ENCODE results near the gene SPACA4.

Gene SPACA4

DNA sequence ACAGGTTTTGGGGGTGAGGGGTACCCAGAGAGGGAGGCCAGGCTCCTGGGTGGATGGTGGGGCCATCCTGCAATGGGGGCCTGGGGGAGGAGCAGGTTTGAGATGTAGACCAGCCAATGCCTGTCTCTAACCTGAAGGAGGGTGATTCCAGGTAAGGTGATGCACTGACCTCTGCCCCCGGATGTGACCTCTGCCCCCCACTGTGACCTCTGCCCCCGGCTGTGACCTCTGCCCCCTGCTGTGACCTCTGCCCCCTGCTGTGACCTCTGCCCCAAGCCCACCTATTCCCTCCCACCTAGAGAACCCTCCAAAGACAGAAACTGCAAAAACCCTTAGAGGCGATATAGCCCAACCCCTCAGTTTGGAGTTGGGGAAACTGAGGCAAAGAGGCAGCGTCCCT is 10.3 kb upstream of the SPACA4 start:
- H3K4me3 ChIP-seq (ENCODE audit: control insufficient read depth, low read depth, low read length): no peak overlapping the region
- TF ChIP-seq, protein P1, sequence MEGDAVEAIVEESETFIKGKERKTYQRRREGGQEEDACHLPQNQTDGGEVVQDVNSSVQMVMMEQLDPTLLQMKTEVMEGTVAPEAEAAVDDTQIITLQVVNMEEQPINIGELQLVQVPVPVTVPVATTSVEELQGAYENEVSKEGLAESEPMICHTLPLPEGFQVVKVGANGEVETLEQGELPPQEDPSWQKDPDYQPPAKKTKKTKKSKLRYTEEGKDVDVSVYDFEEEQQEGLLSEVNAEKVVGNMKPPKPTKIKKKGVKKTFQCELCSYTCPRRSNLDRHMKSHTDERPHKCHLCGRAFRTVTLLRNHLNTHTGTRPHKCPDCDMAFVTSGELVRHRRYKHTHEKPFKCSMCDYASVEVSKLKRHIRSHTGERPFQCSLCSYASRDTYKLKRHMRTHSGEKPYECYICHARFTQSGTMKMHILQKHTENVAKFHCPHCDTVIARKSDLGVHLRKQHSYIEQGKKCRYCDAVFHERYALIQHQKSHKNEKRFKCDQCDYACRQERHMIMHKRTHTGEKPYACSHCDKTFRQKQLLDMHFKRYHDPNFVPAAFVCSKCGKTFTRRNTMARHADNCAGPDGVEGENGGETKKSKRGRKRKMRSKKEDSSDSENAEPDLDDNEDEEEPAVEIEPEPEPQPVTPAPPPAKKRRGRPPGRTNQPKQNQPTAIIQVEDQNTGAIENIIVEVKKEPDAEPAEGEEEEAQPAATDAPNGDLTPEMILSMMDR (IDR thresholded peaks at IDR 0.05; ENCODE audit: control insufficient read depth, insufficient read depth, low read depth, low read length, missing control alignments): no peak
- DNase-seq (ENCODE audit: low read depth): no peak

DNA sequence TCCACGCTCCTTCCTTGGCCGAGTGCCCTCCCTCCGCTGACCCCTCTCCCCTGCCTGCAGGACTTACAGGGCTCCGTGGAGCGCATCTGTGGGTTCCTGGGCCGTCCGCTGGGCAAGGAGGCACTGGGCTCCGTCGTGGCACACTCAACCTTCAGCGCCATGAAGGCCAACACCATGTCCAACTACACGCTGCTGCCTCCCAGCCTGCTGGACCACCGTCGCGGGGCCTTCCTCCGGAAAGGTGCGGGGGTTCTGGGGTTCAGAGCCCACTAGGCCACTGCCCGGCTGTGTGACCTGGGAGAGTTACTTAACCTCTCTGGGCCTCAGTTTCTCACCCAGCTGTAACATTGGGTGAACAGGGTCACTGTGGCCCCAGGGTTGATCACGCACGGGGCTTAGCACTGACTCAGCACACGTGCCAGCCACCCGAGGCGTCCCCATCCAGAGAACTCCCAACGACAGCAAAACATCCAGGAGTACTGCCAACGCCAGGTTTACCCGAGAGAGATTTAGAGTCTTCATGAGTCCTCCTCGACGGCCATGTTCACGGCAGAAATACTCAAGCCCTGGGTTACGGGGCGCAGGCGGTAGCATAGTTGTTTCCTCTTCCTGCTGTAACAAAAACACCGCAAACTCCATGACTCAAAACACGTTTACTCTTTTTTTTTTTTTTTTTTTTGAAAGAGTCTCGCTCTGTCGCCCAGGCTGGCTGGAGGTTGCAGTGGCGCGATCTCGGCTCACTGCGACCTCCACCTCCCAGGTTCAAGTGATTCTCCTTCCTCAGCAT is 9.7 kb upstream of the SPACA4 start:
- no peak for DNase-seq (ENCODE audit: low read depth)
- no peak overlapping the region for H3K4me3 ChIP-seq (ENCODE audit: control insufficient read depth, low read depth, low read length)
- TF ChIP-seq, protein P1 (IDR thresholded peaks at IDR 0.05; ENCODE audit: control insufficient read depth, insufficient read depth, low read depth, low read length, missing control alignments): no peak

GRCh38 chr19:48598996-48599700 is 7.4 kb upstream of the SPACA4 start:
- no peak for DNase-seq (ENCODE audit: low read depth)
- H3K4me3 ChIP-seq (ENCODE audit: control insufficient read depth, low read depth, low read length): no peak overlapping the region
- TF ChIP-seq, protein P1 (IDR thresholded peaks at IDR 0.05; ENCODE audit: control insufficient read depth, insufficient read depth, low read depth, low read length, missing control alignments): no peak

- H3K4me3 ChIP-seq (ENCODE audit: control insufficient read depth, low read depth, low read length): no peak overlapping the region
- TF ChIP-seq, protein P1 (IDR thresholded peaks at IDR 0.05; ENCODE audit: control insufficient read depth, insufficient read depth, low read depth, low read length, missing control alignments): no peak
- no peak for DNase-seq (ENCODE audit: low read depth)
Observed at GRCh38 chr19:48600679-48601417, 5.7 kb upstream of the SPACA4 start.

DNA sequence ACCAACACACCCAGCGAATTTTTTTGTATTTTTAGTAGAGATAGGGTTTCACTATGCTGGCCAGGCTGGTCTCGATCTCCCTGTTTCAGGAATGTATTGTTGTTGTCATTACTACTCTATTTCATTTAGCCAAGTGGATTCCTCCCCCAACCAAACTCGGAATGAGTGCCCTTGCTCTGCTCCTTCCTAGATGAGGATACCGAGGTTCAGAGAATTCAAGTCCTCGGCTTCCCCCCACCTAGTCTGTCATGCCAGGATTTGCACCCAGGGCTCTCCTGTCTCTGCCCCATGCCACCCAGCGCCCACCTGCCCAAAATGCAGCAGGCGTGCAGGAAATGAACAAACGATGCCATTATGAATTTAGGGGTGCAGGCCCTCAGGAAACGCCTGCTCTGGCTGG is 3.5 kb upstream of the SPACA4 start:
- DNase-seq (ENCODE audit: low read depth): no peak
- no peak overlapping the region for H3K4me3 ChIP-seq (ENCODE audit: control insufficient read depth, low read depth, low read length)
- TF ChIP-seq, protein P1 (IDR thresholded peaks at IDR 0.05; ENCODE audit: control insufficient read depth, insufficient read depth, low read depth, low read length, missing control alignments): no peak

- DNase-seq (ENCODE audit: low read depth): no peak
- H3K4me3 ChIP-seq (ENCODE audit: control insufficient read depth, low read depth, low read length): no peak overlapping the region
- TF ChIP-seq, protein P1 (IDR thresholded peaks at IDR 0.05; ENCODE audit: control insufficient read depth, insufficient read depth, low read depth, low read length, missing control alignments): no peak
Observed at GRCh38 chr19:48603449-48603848, 3.1 kb upstream of the SPACA4 start.
